PC-3 (cell line): ENCODE measurements around the gene PJVK. TPM values are rescaled to one million over a fixed set of nuclear protein-coding genes. Genes with fewer than 3 reads are reported as not detected.
A peak's percentile ranks its signal among the peaks of the same experiment; 100 is the strongest.

Source experiments
- ATAC-seq: fragments of 200-7000 bp; cut with Tn5 transposase; 2 replicates; pipeline ENCODE4 v1.9.1; 2020; ENCODE audit warnings: mild to moderate bottlenecking, moderate library complexity
- BruUV-seq: library from RNA; stranded (reverse); fragments of 400-500 nt; replicated peaks from 2 replicates; lab custom pipeline; 2021; lab: Mats Ljungman, UMichigan
- CTCF ChIA-PET: fragments of 300-600 bp; sonication (Branson Sonifier 250); formaldehyde crosslinking; loops from one replicate; lab custom pipeline; 2022; ENCODE audit warnings: antibody characterized with exemption; lab: Charles Lee
- POLR2A ChIA-PET: fragments of 300-600 bp; sonication (Branson Sonifier 250); formaldehyde crosslinking; loops from one replicate; lab custom pipeline; 2022; ENCODE audit warnings: antibody characterized with exemption; ENCODE audit not compliant: unreplicated experiment; lab: Charles Lee
- DNase-seq: peaks from one replicate; pipeline ENCODE4 v3.0.0-alpha.2; 2015
- H2AFZ ChIP-seq: fragments of 300-600 bp; sonication (generic); 2 replicates; pipeline ENCODE4 v1.6.0; 2016; ENCODE audit warnings: antibody characterized with exemption, low read length
- H3F3A ChIP-seq: fragments of 300-600 bp; sonication (generic); one replicate; pipeline ENCODE4 v1.6.0; 2017; ENCODE audit warnings: antibody characterized with exemption, low read length, control low read depth, mild to moderate bottlenecking; ENCODE audit not compliant: unreplicated experiment
- H3K27ac ChIP-seq: fragments of 300-600 bp; sonication (generic); 2 replicates; pipeline ENCODE4 v1.5.1; 2016; ENCODE audit warnings: mild to moderate bottlenecking, low read length
- H3K27me3 ChIP-seq: fragments of 300-600 bp; sonication (generic); 2 replicates; pipeline ENCODE4 v1.6.1; 2016; ENCODE audit warnings: low read length, mixed read lengths
- H3K36me3 ChIP-seq: fragments of 300-600 bp; sonication (generic); 2 replicates; pipeline ENCODE4 v1.6.1; 2016; ENCODE audit warnings: low read depth, mixed run types, low read length, mixed read lengths
- H3K4me1 ChIP-seq: fragments of 300-600 bp; sonication (generic); 2 replicates; pipeline ENCODE4 v1.5.1; 2016; ENCODE audit warnings: low read length; ENCODE audit not compliant: insufficient read depth
- H3K4me2 ChIP-seq: fragments of 300-600 bp; sonication (generic); 2 replicates; pipeline ENCODE4 v1.6.0; 2016; ENCODE audit warnings: low read length
- H3K4me3 ChIP-seq: fragments of 300-600 bp; sonication (generic); 2 replicates; pipeline ENCODE4 v1.5.1; 2016; ENCODE audit warnings: mild to moderate bottlenecking, low read length, mixed read lengths
- H3K79me2 ChIP-seq: fragments of 300-600 bp; sonication (generic); 2 replicates; pipeline ENCODE4 v1.6.1; 2017; ENCODE audit warnings: low read length, mixed read lengths
- H3K9ac ChIP-seq: fragments of 300-600 bp; sonication (generic); 2 replicates; pipeline ENCODE4 v1.6.0; 2016; ENCODE audit warnings: mild to moderate bottlenecking, low read length
- H3K9me2 ChIP-seq: fragments of 300-600 bp; sonication (generic); replicated peaks from 2 replicates; pipeline ENCODE4 v1.6.1; 2016; ENCODE audit warnings: mixed run types, low read length, mixed read lengths
- H3K9me3 ChIP-seq: fragments of 300-600 bp; sonication (generic); 2 replicates; pipeline ENCODE4 v1.6.1; 2016; ENCODE audit warnings: low read length, mixed read lengths
- H4K20me1 ChIP-seq: fragments of 300-600 bp; sonication (generic); 2 replicates; pipeline ENCODE4 v1.6.1; 2016; ENCODE audit warnings: low read length, mixed read lengths
- EZH2 ChIP-seq: fragments of 300-600 bp; sonication (generic); IDR thresholded peaks from one replicate; pipeline ENCODE4 v1.6.1; 2017; ENCODE audit warnings: antibody characterized with exemption, mild to moderate bottlenecking, low read length; ENCODE audit not compliant: unreplicated experiment
- EZH2phosphoT487 ChIP-seq: fragments of 300-600 bp; sonication (generic); IDR thresholded peaks from 2 replicates; pipeline ENCODE4 v1.6.1; 2018; ENCODE audit warnings: mild to moderate bottlenecking, antibody characterized with exemption, low read length, borderline replicate concordance
- intact Hi-C: fragments of 100-400 bp; cut with micrococcal nuclease; formaldehyde crosslinking; loops from 2 replicates; pipeline ENCODE4 v1.9.0; 2023
- total RNA-seq: library from RNA; depleted of rRNA; stranded (reverse); fragments of >200 nt; gene quantifications from 2 replicates; pipeline ENCODE4 v1.2.3, GENCODE V29; 2014
- TF ChIP-seq, protein P1 (sequence below): fragments of 300-600 bp; sonication (generic); conservative IDR thresholded peaks from 2 replicates; pipeline ENCODE4 v1.5.1; 2017; ENCODE audit warnings: antibody characterized with exemption, low read depth, mild to moderate bottlenecking, low read length

The PJVK gene
- total RNA-seq, 1 experiment from 2014 or later, result 0.87 TPM

DNA sequence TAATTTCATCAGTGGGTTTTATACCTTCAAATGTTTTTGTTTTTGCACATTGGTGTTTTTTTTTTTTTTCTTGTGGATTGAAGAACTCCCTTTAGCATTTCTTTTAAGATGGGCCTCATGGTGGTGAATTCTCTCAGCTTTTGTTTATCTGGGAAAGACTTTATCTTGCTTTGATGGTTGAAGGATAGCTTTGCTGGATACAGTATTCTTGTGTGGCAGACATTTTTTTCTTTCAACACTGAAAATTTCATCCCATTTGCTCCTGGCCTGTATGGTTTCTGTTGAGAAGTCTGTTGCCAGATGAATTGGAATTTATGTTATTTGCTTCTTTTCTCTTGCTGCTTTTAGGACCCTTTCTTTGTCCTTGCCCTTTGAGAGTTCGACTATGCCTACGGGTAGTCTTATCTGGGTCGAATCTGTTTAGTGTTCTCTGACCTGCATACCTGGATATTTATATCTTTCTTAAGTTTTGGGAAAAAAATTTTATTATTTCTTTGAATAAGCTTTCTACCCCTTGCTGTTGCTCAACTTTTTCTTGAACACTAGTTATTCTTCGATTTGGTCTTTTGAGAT lies 25.8 kb upstream of the PJVK start:
- DNase-seq (no peak), ATAC-seq (no peak)
- H3K9me3 ChIP-seq, result no peaks in the 10 kb centered on the region
- ChIA-PET CTCF (interaction anchor here (0.6 kb wide), 1 partner anchor 216 kb away, joined by 5 read pairs; no protein-coding TSS in a partner anchor), POLR2A (no interaction called here)
- BruUV-seq, result no TSS peak
- H3K27me3 ChIP-seq, result no peaks in the 10 kb centered on the region
- H3K4me2 ChIP-seq, result no peak overlapping the region
- peaks cover 6% of the 10 kb centered on the region; the same call in 1 of the 2 replicates for H3K36me3 ChIP-seq
- H3K9ac ChIP-seq, result no peak overlapping the region
- no peaks in the 10 kb centered on the region for H3K79me2 ChIP-seq
- no peaks in the 10 kb centered on the region for H3K4me1 ChIP-seq
- intact Hi-C loops, result no loop called here
- H3K27ac ChIP-seq, result no peak overlapping the region
- H3F3A ChIP-seq, result no peaks in the 10 kb centered on the region
- H2AFZ ChIP-seq, result no peak overlapping the region
- TF ChIP-seq EZH2, result no peak
- TF ChIP-seq, protein P1, sequence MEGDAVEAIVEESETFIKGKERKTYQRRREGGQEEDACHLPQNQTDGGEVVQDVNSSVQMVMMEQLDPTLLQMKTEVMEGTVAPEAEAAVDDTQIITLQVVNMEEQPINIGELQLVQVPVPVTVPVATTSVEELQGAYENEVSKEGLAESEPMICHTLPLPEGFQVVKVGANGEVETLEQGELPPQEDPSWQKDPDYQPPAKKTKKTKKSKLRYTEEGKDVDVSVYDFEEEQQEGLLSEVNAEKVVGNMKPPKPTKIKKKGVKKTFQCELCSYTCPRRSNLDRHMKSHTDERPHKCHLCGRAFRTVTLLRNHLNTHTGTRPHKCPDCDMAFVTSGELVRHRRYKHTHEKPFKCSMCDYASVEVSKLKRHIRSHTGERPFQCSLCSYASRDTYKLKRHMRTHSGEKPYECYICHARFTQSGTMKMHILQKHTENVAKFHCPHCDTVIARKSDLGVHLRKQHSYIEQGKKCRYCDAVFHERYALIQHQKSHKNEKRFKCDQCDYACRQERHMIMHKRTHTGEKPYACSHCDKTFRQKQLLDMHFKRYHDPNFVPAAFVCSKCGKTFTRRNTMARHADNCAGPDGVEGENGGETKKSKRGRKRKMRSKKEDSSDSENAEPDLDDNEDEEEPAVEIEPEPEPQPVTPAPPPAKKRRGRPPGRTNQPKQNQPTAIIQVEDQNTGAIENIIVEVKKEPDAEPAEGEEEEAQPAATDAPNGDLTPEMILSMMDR, result no peak
- TF ChIP-seq EZH2phosphoT487, result no peak
- no peak overlapping the region for H3K4me3 ChIP-seq
- no peaks in the 10 kb centered on the region for H3K9me2 ChIP-seq
- no peaks in the 10 kb centered on the region for H4K20me1 ChIP-seq

DNA sequence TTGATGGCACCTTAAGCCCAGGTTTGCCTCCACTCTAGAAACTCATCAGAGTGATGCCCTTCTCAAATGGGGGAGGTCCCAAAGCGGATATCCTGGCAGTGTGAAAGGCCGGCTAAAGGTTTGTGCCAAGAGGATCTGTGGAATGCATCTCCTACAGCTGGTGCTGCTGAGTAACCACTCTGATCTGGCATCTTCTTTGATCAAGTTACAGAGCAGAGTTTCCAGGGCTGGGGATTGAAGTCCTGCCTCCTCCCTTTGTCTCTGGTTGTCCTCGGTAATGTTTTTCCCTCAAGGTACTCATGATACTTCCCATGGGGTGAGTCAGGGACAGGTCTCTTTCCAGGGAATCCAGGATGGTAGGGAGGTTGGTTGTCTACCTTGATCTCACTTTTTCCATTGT lies 24.8 kb upstream of the PJVK start:
- Histone ChIP-seq H3K27ac (no peak overlapping the region), H4K20me1 (no peaks in the 10 kb centered on the region), H2AFZ (no peak overlapping the region), H3K27me3 (no peaks in the 10 kb centered on the region), H3K4me1 (no peaks in the 10 kb centered on the region), H3K79me2 (no peaks in the 10 kb centered on the region), H3K9me2 (no peaks in the 10 kb centered on the region), H3K36me3 (peaks cover 15% of the 10 kb centered on the region; the same call in 1 of the 2 replicates), H3K9me3 (no peaks in the 10 kb centered on the region), H3K9ac (no peak overlapping the region), H3K4me2 (no peak overlapping the region), H3K4me3 (no peak overlapping the region), H3F3A (no peaks in the 10 kb centered on the region)
- DNase-seq (peak; percentile 23), ATAC-seq (no peak; the same call in 1 of the 2 replicates)
- intact Hi-C loops, result no loop called here
- no TSS peak for BruUV-seq
- ChIA-PET CTCF (no interaction called here), POLR2A (no interaction called here)
- no peak for TF ChIP-seq EZH2
- TF ChIP-seq, protein P1, result no peak
- no peak for TF ChIP-seq EZH2phosphoT487

DNA sequence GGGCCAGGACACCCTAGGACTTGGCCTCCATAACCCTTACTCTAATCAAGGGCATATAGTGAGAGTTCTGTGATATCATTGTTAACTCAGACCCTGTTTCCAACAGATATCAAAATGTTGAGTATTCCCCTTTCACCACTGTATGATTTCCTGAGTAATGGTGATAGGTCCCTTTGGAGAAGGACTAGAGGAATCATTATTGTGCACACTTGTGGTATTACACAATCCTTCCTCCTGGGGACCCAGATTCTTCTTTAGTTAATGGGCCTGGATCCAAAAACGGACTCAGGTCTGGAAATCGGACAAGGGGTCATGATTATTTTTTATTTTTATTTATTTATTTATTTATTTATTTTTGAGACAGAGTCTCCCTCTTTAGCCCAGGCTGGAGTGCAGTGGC lies 23.7 kb upstream of the PJVK start:
- Histone ChIP-seq H3K36me3 (peaks cover 25% of the 10 kb centered on the region), H3K9me3 (no peaks in the 10 kb centered on the region), H3K4me2 (no peak overlapping the region), H3K79me2 (no peaks in the 10 kb centered on the region), H3F3A (no peaks in the 10 kb centered on the region), H3K9ac (no peak overlapping the region), H2AFZ (no peak overlapping the region), H4K20me1 (no peaks in the 10 kb centered on the region), H3K27me3 (no peaks in the 10 kb centered on the region), H3K4me1 (no peaks in the 10 kb centered on the region), H3K4me3 (no peak overlapping the region), H3K27ac (no peak overlapping the region), H3K9me2 (no peaks in the 10 kb centered on the region)
- ChIA-PET CTCF (no interaction called here), POLR2A (no interaction called here)
- intact Hi-C loops, result no loop called here
- ATAC-seq, result no peak
- TF ChIP-seq, protein P1, result no peak
- no peak for TF ChIP-seq EZH2
- TF ChIP-seq EZH2phosphoT487, result no peak
- no peak for DNase-seq
- no TSS peak for BruUV-seq
